LNCaP clone FGC (cell line): ENCODE results near the gene MED25.
A peak's percentile ranks its signal among the peaks of the same experiment; 100 is the strongest.

Source experiments
- DNase-seq: peaks from one replicate; pipeline ENCODE4 v3.0.0-alpha.2; 2011; ENCODE audit warnings: low read depth
- H3K4me3 ChIP-seq: 2 replicates; pipeline ENCODE4 v1.5.1; 2011; ENCODE audit warnings: mild to moderate bottlenecking, low read depth, low read length, control low read depth
- CTCF ChIP-seq: IDR thresholded peaks from 2 replicates; pipeline ENCODE4 v1.5.1; 2012; ENCODE audit warnings: mild to moderate bottlenecking; ENCODE audit not compliant: control insufficient read depth, insufficient read depth; ENCODE audit errors: extremely low read depth

The MED25 gene

GRCh38 chr19:49877879-49878743 is 60.0 kb downstream of the MED25 start:
- no peak for TF ChIP-seq CTCF
- peak overlapping the region; percentile 85 for H3K4me3 ChIP-seq
- DNase-seq: peak; percentile 90

GRCh38 chr19:49878744-49879070 is 60.6 kb downstream of the MED25 start:
- DNase-seq: no peak
- no peak for TF ChIP-seq CTCF
- H3K4me3 ChIP-seq: peak overlapping the region; percentile 85

GRCh38 chr19:49879243-49879963 is 61.3 kb downstream of the MED25 start:
- DNase-seq: no peak
- no peak for TF ChIP-seq CTCF
- peak overlapping the region; percentile 85 for H3K4me3 ChIP-seq

- TF ChIP-seq CTCF: no peak
- DNase-seq: no peak
- H3K4me3 ChIP-seq: no peak overlapping the region
Measured at GRCh38 chr19:49880162-49880869, 62.2 kb downstream of the MED25 start.

- no peak overlapping the region for H3K4me3 ChIP-seq
- DNase-seq: no peak
- TF ChIP-seq CTCF: no peak
Measured at GRCh38 chr19:49881186-49881585, 63.1 kb downstream of the MED25 start.

GRCh38 chr19:49881672-49882394 is 63.7 kb downstream of the MED25 start:
- no peak for DNase-seq
- no peak for TF ChIP-seq CTCF
- H3K4me3 ChIP-seq: no peak overlapping the region
